Measurements from ENCODE around the gene KIF7. TPM values are rescaled to one million over a fixed set of nuclear protein-coding genes. Genes with fewer than 3 reads are reported as not detected.
"Not testable (repeated sequence)": the region's sequence is repeated elsewhere in the genome, so short reads cannot be mapped to it uniquely, and the experiment has no call there.

The KIF7 gene
- 2.0 and 2.1 TPM in 2 replicates for total RNA-seq (2014; rRNA removed; shearing (Covaris generic))

GRCh38 chr15:89654847-89655805 is at the start of gene KIF7:
Gene KIF7, minus strand, starts transcription at chr15:89655467. Its CDS starts 2,537 bp downstream, at chr15:89652930.
- DNase-seq (ENCODE audit: low spot score), result no peak

- DNase-seq (ENCODE audit: low spot score), result no peak
Observed at GRCh38 chr15:89704411-89704810, 49.1 kb upstream of the KIF7 start.

- no peak for DNase-seq (ENCODE audit: low spot score)
Observed at GRCh38 chr15:89695198-89695597, 39.9 kb upstream of the KIF7 start.

GRCh38 chr15:89693696-89694095 is 38.4 kb upstream of the KIF7 start:
- no peak for DNase-seq (ENCODE audit: low spot score)

GRCh38 chr15:89693091-89693490 is 37.8 kb upstream of the KIF7 start:
- no peak for DNase-seq (ENCODE audit: low spot score)

GRCh38 chr15:89690276-89691218 is 35.3 kb upstream of the KIF7 start, which contains the start of the genes PEX11A and WDR93:
Gene PEX11A, minus strand, starts transcription at chr15:89690754. Its CDS starts 122 bp downstream, at chr15:89690632.
Gene WDR93, plus strand, starts transcription at chr15:89690811. Its CDS starts 10,936 bp downstream, at chr15:89701747.
- peak; percentile 97 for DNase-seq (ENCODE audit: low spot score)

GRCh38 chr15:89689930-89690275 is 34.6 kb upstream of the KIF7 start:
- not testable (repeated sequence) for DNase-seq (ENCODE audit: low spot score)

GRCh38 chr15:89686522-89686921 is 31.3 kb upstream of the KIF7 start:
- no peak for DNase-seq (ENCODE audit: low spot score)

GRCh38 chr15:89685995-89686394 is 30.7 kb upstream of the KIF7 start:
- DNase-seq (ENCODE audit: low spot score), result peak; percentile 34

GRCh38 chr15:89681146-89681545 is 25.9 kb upstream of the KIF7 start:
- DNase-seq (ENCODE audit: low spot score), result no peak

GRCh38 chr15:89680282-89680873 is 25.1 kb upstream of the KIF7 start:
- peak; percentile 85 for DNase-seq (ENCODE audit: low spot score)

- DNase-seq (ENCODE audit: low spot score), result no peak
Observed at GRCh38 chr15:89679212-89679611, 23.9 kb upstream of the KIF7 start, which contains the start of gene PLIN1. Gene PLIN1, minus strand, starts transcription at chr15:89679367. Its CDS starts 1,878 bp downstream, at chr15:89677489.

GRCh38 chr15:89677381-89677780 is 22.1 kb upstream of the KIF7 start:
- DNase-seq (ENCODE audit: low spot score), result no peak

- DNase-seq (ENCODE audit: low spot score), result no peak
Observed at GRCh38 chr15:89675606-89676005, 20.3 kb upstream of the KIF7 start.

- DNase-seq (ENCODE audit: low spot score), result no peak
Observed at GRCh38 chr15:89674526-89674925, 19.3 kb upstream of the KIF7 start.

GRCh38 chr15:89673165-89673512 is 17.9 kb upstream of the KIF7 start:
- peak; percentile 57 for DNase-seq (ENCODE audit: low spot score)

- DNase-seq (ENCODE audit: low spot score), result no peak
Observed at GRCh38 chr15:89672221-89673164, 17.2 kb upstream of the KIF7 start.

- no peak for DNase-seq (ENCODE audit: low spot score)
Observed at GRCh38 chr15:89671687-89672086, 16.4 kb upstream of the KIF7 start.

- DNase-seq (ENCODE audit: low spot score), result no peak
Observed at GRCh38 chr15:89670971-89671560, 15.8 kb upstream of the KIF7 start.

- DNase-seq (ENCODE audit: low spot score), result no peak
Observed at GRCh38 chr15:89669941-89670340, 14.7 kb upstream of the KIF7 start.
